Panc1 (cell line): ENCODE measurements around the gene SERTAD3. TPM values are rescaled to one million over a fixed set of nuclear protein-coding genes. Genes with fewer than 3 reads are reported as not detected.

ENCODE experiments used
- ATAC-seq: fragments of 200-7000 bp; cut with Tn5 transposase; 2 replicates; pipeline ENCODE4 v1.9.1; 2020; ENCODE audit warnings: mild to moderate bottlenecking, moderate library complexity
- BruUV-seq: library from RNA; stranded (reverse); fragments of 400-500 nt; replicated peaks from 2 replicates; lab custom pipeline; 2021; lab: Mats Ljungman, UMichigan
- CTCF ChIA-PET: fragments of 300-600 bp; sonication (Branson Sonifier 250); formaldehyde crosslinking; loops from one replicate; lab custom pipeline; 2022; ENCODE audit warnings: antibody characterized with exemption; lab: Charles Lee
- POLR2A ChIA-PET: fragments of 300-600 bp; sonication (Branson Sonifier 250); formaldehyde crosslinking; loops from one replicate; lab custom pipeline; 2022; ENCODE audit warnings: antibody characterized with exemption; lab: Charles Lee
- DNase-seq: peaks from one replicate; pipeline ENCODE4 v3.0.0-alpha.2; 2010; ENCODE audit warnings: low read depth, low spot score
- H3K27ac ChIP-seq: 2 replicates; pipeline ENCODE4 v1.5.1; 2011; ENCODE audit warnings: mild to moderate bottlenecking, low read length, inconsistent platforms
- H3K27me3 ChIP-seq: fragments of 200-500 bp; sonication (Bioruptor generic); 2 replicates; pipeline ENCODE4 v1.6.0; 2014; ENCODE audit warnings: low read length, inconsistent platforms; ENCODE audit not compliant: control insufficient read depth, insufficient read depth
- H3K36me3 ChIP-seq: fragments of 200-500 bp; sonication (Bioruptor generic); 2 replicates; pipeline ENCODE4 v1.5.1; 2014; ENCODE audit warnings: inconsistent platforms, mild to moderate bottlenecking, low read length, moderate library complexity; ENCODE audit not compliant: control insufficient read depth, insufficient read depth
- H3K4me1 ChIP-seq: 2 replicates; pipeline ENCODE4 v1.5.1; 2011; ENCODE audit warnings: inconsistent platforms, mild to moderate bottlenecking, low read length, moderate library complexity; ENCODE audit not compliant: control insufficient read depth, insufficient read depth
- H3K4me3 ChIP-seq, 2 experiments: 2 replicates each; pipeline ENCODE4 v1.5.1; 2011 to 2012; ENCODE audit warnings: low read depth in 2 of 2, low read length in 2 of 2, mild to moderate bottlenecking in 2 of 2, inconsistent platforms in 1 of 2, moderate library complexity in 1 of 2
- H3K9me3 ChIP-seq: fragments of 200-500 bp; sonication (Bioruptor generic); 2 replicates; pipeline ENCODE4 v1.5.1; 2014; ENCODE audit warnings: low read depth, mild to moderate bottlenecking, inconsistent platforms, low read length, moderate library complexity; ENCODE audit not compliant: control insufficient read depth, insufficient read depth
- POLR2AphosphoS5 ChIP-seq: IDR thresholded peaks from 2 replicates; pipeline ENCODE4 v1.6.1; 2012; ENCODE audit warnings: mild to moderate bottlenecking, low read depth, low read length, moderate library complexity
- REST ChIP-seq, 2 experiments: IDR thresholded peaks; 2 replicates each; pipeline ENCODE4 v1.6.1; 2011 to 2012; ENCODE audit warnings: low read depth in 2 of 2, control low read depth in 1 of 2, low read length in 1 of 2, mild to moderate bottlenecking in 1 of 2, moderate library complexity in 1 of 2; ENCODE audit not compliant: insufficient read depth in 1 of 2
- SIN3A ChIP-seq: IDR thresholded peaks from 2 replicates; pipeline ENCODE4 v1.6.1; 2012; ENCODE audit warnings: low read depth, mild to moderate bottlenecking, low read length, moderate library complexity, borderline replicate concordance; ENCODE audit not compliant: insufficient read depth
- TCF7L2 ChIP-seq: IDR thresholded peaks from 2 replicates; pipeline ENCODE4 v1.6.1; 2011; ENCODE audit warnings: mild to moderate bottlenecking, low read depth, low read length, inconsistent platforms
- in situ Hi-C: cut with HindIII; loops from 2 replicates; pipeline ENCODE4 v1.10.0; 2016; ENCODE audit warnings: low sequenced_read_pairs, low pct_unique_long_range_greater_than_20kb
- intact Hi-C: fragments of 100-400 bp; cut with micrococcal nuclease; formaldehyde crosslinking; loops from one replicate; pipeline ENCODE4 v1.10.0; 2022; ENCODE audit not compliant: unreplicated experiment
- total RNA-seq: library from RNA; stranded (reverse); gene quantifications from one replicate; pipeline ENCODE4 v1.2.1, GENCODE V29; 2021; ENCODE audit not compliant: unreplicated experiment
- TF ChIP-seq, protein P1 (sequence below): fragments of 450-650 bp; IDR thresholded peaks from 2 replicates; pipeline ENCODE4 v1.5.1; 2017; ENCODE audit warnings: mild to moderate bottlenecking

The SERTAD3 gene
- total RNA-seq, 1 experiment from 2014 or later, result 35.7 TPM

DNA sequence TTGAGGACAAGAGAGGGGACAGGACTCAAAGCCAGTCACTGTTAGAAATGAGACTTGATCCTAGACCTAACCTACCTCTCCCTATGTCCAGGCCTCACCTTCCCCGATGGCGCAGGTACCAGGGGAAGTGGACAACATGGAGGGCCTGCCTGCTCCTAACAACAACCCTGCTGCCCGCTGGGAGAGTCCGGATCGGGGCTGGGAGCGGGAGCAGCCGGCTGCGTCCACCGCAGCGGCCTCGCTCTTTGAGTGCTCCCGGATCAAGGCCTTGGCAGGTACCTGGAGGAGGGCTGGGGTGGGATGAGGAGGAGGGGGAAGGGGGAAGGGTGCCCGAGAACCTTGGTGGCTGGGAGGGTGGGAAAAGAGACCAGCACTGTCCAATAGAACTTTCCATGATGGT is 28.4 kb upstream of the SERTAD3 start:
- no peak for ATAC-seq
- H3K4me1 ChIP-seq, result no peaks in the 10 kb centered on the region
- H3K27ac ChIP-seq, result no peak overlapping the region
- no peaks in the 10 kb centered on the region for H3K9me3 ChIP-seq
- intact Hi-C loops, result no loop called here
- no TSS peak for BruUV-seq
- ChIA-PET CTCF (no interaction called here), POLR2A (no interaction called here)
- H3K27me3 ChIP-seq, result no peaks in the 10 kb centered on the region
- in situ Hi-C loops, result no loop called here
- TF ChIP-seq SIN3A (no peak), POLR2AphosphoS5 (no peak)
- no peaks in the 10 kb centered on the region for H3K36me3 ChIP-seq
- no peak for DNase-seq
- no peak overlapping the region for H3K4me3 ChIP-seq

- H3K9me3 ChIP-seq, result no peaks in the 10 kb centered on the region
- H3K27ac ChIP-seq, result no peak overlapping the region
- BruUV-seq, result no TSS peak
- no peak for DNase-seq
- TF ChIP-seq POLR2AphosphoS5 (no peak), REST (IDR thresholded peaks at IDR 0.05; ENCODE audit: insufficient read depth in 1 of 2, low read depth in 2 of 2, low read length in 1 of 2) (no peak), TCF7L2 (no peak), SIN3A (no peak)
- TF ChIP-seq, protein P1, sequence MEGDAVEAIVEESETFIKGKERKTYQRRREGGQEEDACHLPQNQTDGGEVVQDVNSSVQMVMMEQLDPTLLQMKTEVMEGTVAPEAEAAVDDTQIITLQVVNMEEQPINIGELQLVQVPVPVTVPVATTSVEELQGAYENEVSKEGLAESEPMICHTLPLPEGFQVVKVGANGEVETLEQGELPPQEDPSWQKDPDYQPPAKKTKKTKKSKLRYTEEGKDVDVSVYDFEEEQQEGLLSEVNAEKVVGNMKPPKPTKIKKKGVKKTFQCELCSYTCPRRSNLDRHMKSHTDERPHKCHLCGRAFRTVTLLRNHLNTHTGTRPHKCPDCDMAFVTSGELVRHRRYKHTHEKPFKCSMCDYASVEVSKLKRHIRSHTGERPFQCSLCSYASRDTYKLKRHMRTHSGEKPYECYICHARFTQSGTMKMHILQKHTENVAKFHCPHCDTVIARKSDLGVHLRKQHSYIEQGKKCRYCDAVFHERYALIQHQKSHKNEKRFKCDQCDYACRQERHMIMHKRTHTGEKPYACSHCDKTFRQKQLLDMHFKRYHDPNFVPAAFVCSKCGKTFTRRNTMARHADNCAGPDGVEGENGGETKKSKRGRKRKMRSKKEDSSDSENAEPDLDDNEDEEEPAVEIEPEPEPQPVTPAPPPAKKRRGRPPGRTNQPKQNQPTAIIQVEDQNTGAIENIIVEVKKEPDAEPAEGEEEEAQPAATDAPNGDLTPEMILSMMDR, result no peak
- ChIA-PET CTCF (no interaction called here), POLR2A (no interaction called here)
- H3K36me3 ChIP-seq, result no peaks in the 10 kb centered on the region
- ATAC-seq, result no peak
- H3K27me3 ChIP-seq, result no peaks in the 10 kb centered on the region
- H3K4me3 ChIP-seq, result no peak overlapping the region
- in situ Hi-C loops (no loop called here), intact Hi-C loops (no loop called here)
- H3K4me1 ChIP-seq, result no peaks in the 10 kb centered on the region
Observed at GRCh38 chr19:40471111-40471510, 27.0 kb upstream of the SERTAD3 start.

- ChIA-PET CTCF (no interaction called here), POLR2A (interaction anchor here (0.7 kb wide), 1 partner anchor 265 kb away, joined by 5 read pairs; no protein-coding TSS in a partner anchor)
- no peak overlapping the region for H3K4me3 ChIP-seq
- in situ Hi-C loops (no loop called here), intact Hi-C loops (no loop called here)
- H3K4me1 ChIP-seq, result peaks cover 8% of the 10 kb centered on the region; the same call in 1 of the 2 replicates
- TF ChIP-seq REST (IDR thresholded peaks at IDR 0.05; ENCODE audit: insufficient read depth in 1 of 2, low read depth in 2 of 2, low read length in 1 of 2), result no peak
- TF ChIP-seq, protein P1, result no peak
- TF ChIP-seq TCF7L2, result no peak
- TF ChIP-seq SIN3A, result no peak
- TF ChIP-seq POLR2AphosphoS5, result no peak
- H3K27ac ChIP-seq, result no peak overlapping the region
- BruUV-seq, result no TSS peak
- ATAC-seq (no peak), DNase-seq (no peak)
- no peaks in the 10 kb centered on the region; the same call in 1 of the 2 replicates for H3K36me3 ChIP-seq
- no peaks in the 10 kb centered on the region for H3K27me3 ChIP-seq
- H3K9me3 ChIP-seq, result no peaks in the 10 kb centered on the region
Observed at GRCh38 chr19:40469011-40469410, 24.9 kb upstream of the SERTAD3 start.
